IPS-18c (cell line): ENCODE measurements around the gene HOMER2.
"Not testable (repeated sequence)": the region's sequence is repeated elsewhere in the genome, so short reads cannot be mapped to it uniquely, and the experiment has no call there.

ENCODE experiments used
- H3K4me3 ChIP-seq: 2 replicates; pipeline ENCODE4 v1.7.0; 2013; ENCODE audit warnings: low read depth, mild to moderate bottlenecking, low read length, moderate library complexity; ENCODE audit not compliant: insufficient read depth
- H3K9me3 ChIP-seq: one replicate; pipeline ENCODE4 v1.6.1; 2013; ENCODE audit warnings: mild to moderate bottlenecking, low read length, moderate library complexity; ENCODE audit not compliant: control insufficient read depth, insufficient read depth

HOMER2 gene

GRCh38 chr15:82943176-82943575, 9.3 kb downstream of the HOMER2 start:
- H3K4me3 ChIP-seq: no peak overlapping the region
- H3K9me3 ChIP-seq: no peaks in the 10 kb centered on the region

- Histone ChIP-seq H3K4me3 (no peak overlapping the region), H3K9me3 (no peaks in the 10 kb centered on the region)
Observed at GRCh38 chr15:82942691-82943090, 9.8 kb downstream of the HOMER2 start.

- not testable (repeated sequence) for H3K9me3 ChIP-seq, H3K4me3 ChIP-seq
Observed at GRCh38 chr15:82939678-82940077, 12.8 kb downstream of the HOMER2 start.

- H3K4me3 ChIP-seq: no peak overlapping the region
- H3K9me3 ChIP-seq: no peaks in the 10 kb centered on the region
Observed at GRCh38 chr15:82937712-82938058, 14.8 kb downstream of the HOMER2 start.

GRCh38 chr15:82936966-82937711, 15.4 kb downstream of the HOMER2 start:
- Histone ChIP-seq H3K4me3 (no peak overlapping the region), H3K9me3 (no peaks in the 10 kb centered on the region)

- Histone ChIP-seq H3K4me3 (no peak overlapping the region), H3K9me3 (no peaks in the 10 kb centered on the region)
Observed at GRCh38 chr15:82935382-82935781, 17.1 kb downstream of the HOMER2 start.

GRCh38 chr15:82934100-82934880, 18.2 kb downstream of the HOMER2 start:
- Histone ChIP-seq H3K4me3 (no peak overlapping the region), H3K9me3 (no peaks in the 10 kb centered on the region)

- Histone ChIP-seq H3K4me3 (no peak overlapping the region), H3K9me3 (no peaks in the 10 kb centered on the region)
Observed at GRCh38 chr15:82933576-82933975, 18.9 kb downstream of the HOMER2 start.

- no peak overlapping the region for H3K4me3 ChIP-seq
- H3K9me3 ChIP-seq: no peaks in the 10 kb centered on the region
Observed at GRCh38 chr15:82931221-82931620, 21.3 kb downstream of the HOMER2 start.

GRCh38 chr15:82930461-82930860, 22.1 kb downstream of the HOMER2 start:
- no peaks in the 10 kb centered on the region for H3K9me3 ChIP-seq
- no peak overlapping the region for H3K4me3 ChIP-seq

GRCh38 chr15:82928711-82929110, 23.8 kb downstream of the HOMER2 start:
- H3K4me3 ChIP-seq: no peak overlapping the region

GRCh38 chr15:82923744-82924143, 28.8 kb downstream of the HOMER2 start:
- Histone ChIP-seq H3K9me3 (no peaks in the 10 kb centered on the region), H3K4me3 (no peak overlapping the region)

More at GRCh38 chr15:82928711-82929110, 23.8 kb downstream of the HOMER2 start:
- H3K9me3 ChIP-seq: no peaks in the 10 kb centered on the region

- no peaks in the 10 kb centered on the region for H3K9me3 ChIP-seq
- no peak overlapping the region for H3K4me3 ChIP-seq
Observed at GRCh38 chr15:82922737-82923136, 29.8 kb downstream of the HOMER2 start.

- no peaks in the 10 kb centered on the region for H3K9me3 ChIP-seq
- no peak overlapping the region for H3K4me3 ChIP-seq
Observed at GRCh38 chr15:82921939-82922338, 30.6 kb downstream of the HOMER2 start.

GRCh38 chr15:82921242-82921641, 31.3 kb downstream of the HOMER2 start:
- Histone ChIP-seq H3K4me3 (no peak overlapping the region), H3K9me3 (no peaks in the 10 kb centered on the region)

GRCh38 chr15:82919231-82919886, 33.2 kb downstream of the HOMER2 start:
- Histone ChIP-seq H3K9me3 (no peaks in the 10 kb centered on the region), H3K4me3 (no peak overlapping the region)

- H3K9me3 ChIP-seq: no peaks in the 10 kb centered on the region
- no peak overlapping the region for H3K4me3 ChIP-seq
Observed at GRCh38 chr15:82918607-82919230, 33.8 kb downstream of the HOMER2 start.

GRCh38 chr15:82918162-82918561, 34.4 kb downstream of the HOMER2 start:
- Histone ChIP-seq H3K9me3 (no peaks in the 10 kb centered on the region), H3K4me3 (no peak overlapping the region)
